ENCODE data around the gene APCDD1L. TPM values are rescaled to one million over a fixed set of nuclear protein-coding genes. Genes with fewer than 3 reads are reported as not detected.

APCDD1L gene
- total and polyA plus RNA-seq, 2 donors: 0.05 TPM

DNA sequence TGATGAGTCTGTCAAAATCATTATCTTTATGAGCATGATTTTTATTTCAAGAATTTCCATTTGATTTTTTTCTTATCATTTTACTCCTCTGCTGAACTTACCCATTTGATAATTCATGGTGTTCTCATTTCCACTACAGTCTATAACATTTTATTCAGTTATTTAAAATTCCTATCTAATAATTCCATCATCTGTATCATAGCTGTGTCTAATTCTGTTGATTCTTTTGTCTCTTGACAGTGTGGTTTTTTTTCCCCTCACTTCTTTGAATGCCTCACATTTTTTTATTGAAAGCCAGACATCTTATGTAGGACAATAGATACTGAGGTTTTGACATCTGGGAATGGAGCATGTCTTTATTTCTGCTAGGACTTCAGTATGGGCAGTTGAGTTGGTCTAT is 16.5 kb upstream of the APCDD1L start:
- peaks cover 0 to 5% of the 10 kb centered on the region in 2 donors for H3K9me3 ChIP-seq (ENCODE audit: control insufficient read depth in 2 of 2, insufficient read depth in 1 of 2, low read length in 1 of 2)
- no peak for DNase-seq (ENCODE audit: low read depth in 6 of 9, low spot score in 9 of 9)

DNA sequence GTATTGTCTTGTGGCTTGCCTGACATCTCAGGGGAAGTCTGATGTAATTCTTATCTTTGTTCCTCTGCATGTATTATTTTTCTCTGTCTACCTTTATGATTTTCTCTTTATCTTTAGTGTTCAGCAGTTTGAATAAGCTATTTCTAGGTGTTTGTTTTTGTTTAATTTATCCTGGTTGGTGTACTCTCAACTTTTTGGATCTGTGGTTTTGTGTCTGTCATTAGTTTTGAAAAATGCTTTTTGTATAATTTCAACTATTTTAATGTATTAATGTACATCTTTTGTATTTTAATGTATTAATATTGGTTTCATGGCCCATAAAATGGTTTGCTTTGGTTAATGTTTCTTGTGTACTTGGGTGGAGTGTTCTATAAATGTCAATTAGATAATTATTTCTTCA is 15.9 kb upstream of the APCDD1L start:
- Histone ChIP-seq H3K27ac (ENCODE audit: low read depth in 1 of 2, low read length in 1 of 2) (no peak overlapping the region), H3K9me3 (ENCODE audit: control insufficient read depth in 2 of 2, insufficient read depth in 1 of 2, low read length in 1 of 2) (peaks cover 0 to 5% of the 10 kb centered on the region in 2 donors), H3K4me1 (ENCODE audit: control insufficient read depth in 2 of 2, insufficient read depth in 2 of 2, low read length in 2 of 2) (no peaks in the 10 kb centered on the region), H3K36me3 (ENCODE audit: control insufficient read depth in 2 of 2, insufficient read depth in 2 of 2, low read length in 1 of 2) (no peaks in the 10 kb centered on the region), H3K27me3 (ENCODE audit: control insufficient read depth in 2 of 2, insufficient read depth in 1 of 2, low read length in 1 of 2) (no peaks in the 10 kb centered on the region), H3K4me3 (ENCODE audit: low read length in 2 of 2) (no peak overlapping the region)
- DNase-seq (ENCODE audit: low read depth in 6 of 9, low spot score in 9 of 9): no peak

More for the DNA sequence above, 16.5 kb upstream of the APCDD1L start:
- Histone ChIP-seq H3K36me3 (ENCODE audit: control insufficient read depth in 2 of 2, insufficient read depth in 2 of 2, low read length in 1 of 2) (no peaks in the 10 kb centered on the region), H3K4me3 (ENCODE audit: low read length in 2 of 2) (no peak overlapping the region), H3K27ac (ENCODE audit: low read depth in 1 of 2, low read length in 1 of 2) (no peak overlapping the region), H3K27me3 (ENCODE audit: control insufficient read depth in 2 of 2, insufficient read depth in 1 of 2, low read length in 1 of 2) (no peaks in the 10 kb centered on the region), H3K4me1 (ENCODE audit: control insufficient read depth in 2 of 2, insufficient read depth in 2 of 2, low read length in 2 of 2) (no peaks in the 10 kb centered on the region)

DNA sequence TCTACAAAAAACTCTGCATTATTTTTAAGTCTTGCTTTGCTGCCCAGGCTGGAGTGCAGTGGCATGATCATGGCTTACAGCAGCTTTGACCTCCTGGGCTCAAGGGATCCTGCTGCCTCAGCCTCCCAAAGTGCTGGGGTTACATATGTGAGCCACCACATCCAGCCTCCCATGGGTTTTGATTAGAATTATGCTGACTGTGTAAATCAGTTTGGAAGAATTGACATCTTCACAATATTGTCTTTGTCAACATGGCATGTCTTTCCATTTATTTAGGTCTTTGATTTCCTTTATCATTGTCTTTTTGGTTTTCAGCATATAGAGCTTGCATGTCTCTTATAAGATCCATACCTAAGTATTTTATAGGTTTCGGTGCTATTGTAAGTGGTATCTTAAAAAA is 13.2 kb upstream of the APCDD1L start:
- no peak for DNase-seq (ENCODE audit: low read depth in 6 of 9, low spot score in 9 of 9)
- 99% methylated on average over 1 of the region's 1 CpG for WGBS
- peaks cover 0 to 2% of the 10 kb centered on the region in 2 donors for H3K9me3 ChIP-seq (ENCODE audit: control insufficient read depth in 2 of 2, insufficient read depth in 1 of 2, low read length in 1 of 2)
- no peaks in the 10 kb centered on the region for H3K27me3 ChIP-seq (ENCODE audit: control insufficient read depth in 2 of 2, insufficient read depth in 1 of 2, low read length in 1 of 2)
- no peak overlapping the region for H3K27ac ChIP-seq (ENCODE audit: low read depth in 1 of 2, low read length in 1 of 2)
- H3K36me3 ChIP-seq (ENCODE audit: control insufficient read depth in 2 of 2, insufficient read depth in 2 of 2, low read length in 1 of 2): no peaks in the 10 kb centered on the region
- no peaks in the 10 kb centered on the region for H3K4me1 ChIP-seq (ENCODE audit: control insufficient read depth in 2 of 2, insufficient read depth in 2 of 2, low read length in 2 of 2)
- H3K4me3 ChIP-seq (ENCODE audit: low read length in 2 of 2): no peak overlapping the region

DNA sequence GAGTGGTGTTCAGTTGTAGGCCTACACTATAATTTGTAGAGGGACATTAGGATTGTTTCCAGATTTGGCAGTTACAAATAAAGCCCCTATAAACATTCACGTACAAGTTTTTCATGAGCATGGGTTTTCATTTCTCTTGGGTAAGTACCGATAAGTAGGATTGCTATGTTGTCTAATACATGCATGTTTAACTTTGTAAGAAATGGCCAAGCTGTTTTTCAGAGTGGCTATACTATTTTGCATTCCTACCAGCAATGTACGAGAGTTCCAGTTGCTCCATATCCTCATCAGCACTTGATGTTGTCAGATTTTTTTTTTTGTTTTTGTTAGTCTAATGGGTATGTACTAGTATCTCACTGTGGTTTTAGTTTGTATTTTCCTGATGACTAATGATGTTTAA is 11.2 kb upstream of the APCDD1L start:
- Histone ChIP-seq H3K9me3 (ENCODE audit: control insufficient read depth in 2 of 2, insufficient read depth in 1 of 2, low read length in 1 of 2) (peaks cover 0 to 2% of the 10 kb centered on the region in 2 donors), H3K27ac (ENCODE audit: low read depth in 1 of 2, low read length in 1 of 2) (no peak overlapping the region), H3K4me3 (ENCODE audit: low read length in 2 of 2) (no peak overlapping the region), H3K4me1 (ENCODE audit: control insufficient read depth in 2 of 2, insufficient read depth in 2 of 2, low read length in 2 of 2) (no peaks in the 10 kb centered on the region), H3K27me3 (ENCODE audit: control insufficient read depth in 2 of 2, insufficient read depth in 1 of 2, low read length in 1 of 2) (no peaks in the 10 kb centered on the region), H3K36me3 (ENCODE audit: control insufficient read depth in 2 of 2, insufficient read depth in 2 of 2, low read length in 1 of 2) (no peaks in the 10 kb centered on the region)
- no peak for DNase-seq (ENCODE audit: low read depth in 6 of 9, low spot score in 9 of 9)
- 99% methylated on average over 3 of the region's 3 CpGs for WGBS

DNA sequence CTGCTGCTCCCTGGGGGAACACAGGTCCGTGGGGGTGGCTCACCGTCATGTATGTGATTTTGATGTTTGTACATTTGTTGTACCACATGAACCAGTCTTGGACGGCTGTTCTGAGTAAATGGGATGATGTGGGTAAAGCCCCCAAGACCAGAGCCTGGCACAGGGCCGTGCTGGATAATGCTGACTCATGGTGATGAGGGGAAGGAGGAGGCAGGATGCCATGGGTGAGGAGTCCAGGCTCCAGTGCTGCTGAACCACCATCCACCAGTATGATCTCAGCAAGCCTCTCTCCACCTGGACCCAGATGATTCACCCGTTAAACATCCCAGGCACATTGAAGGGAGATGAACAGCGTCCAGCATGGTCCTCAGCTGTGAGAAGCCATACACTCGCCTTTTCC is 9.6 kb upstream of the APCDD1L start:
- Histone ChIP-seq H3K36me3 (ENCODE audit: control insufficient read depth in 2 of 2, insufficient read depth in 2 of 2, low read length in 1 of 2) (no peaks in the 10 kb centered on the region), H3K4me3 (ENCODE audit: low read length in 2 of 2) (no peak overlapping the region), H3K27me3 (ENCODE audit: control insufficient read depth in 2 of 2, insufficient read depth in 1 of 2, low read length in 1 of 2) (no peaks in the 10 kb centered on the region), H3K27ac (ENCODE audit: low read depth in 1 of 2, low read length in 1 of 2) (no peak overlapping the region), H3K4me1 (ENCODE audit: control insufficient read depth in 2 of 2, insufficient read depth in 2 of 2, low read length in 2 of 2) (no peaks in the 10 kb centered on the region), H3K9me3 (ENCODE audit: control insufficient read depth in 2 of 2, insufficient read depth in 1 of 2, low read length in 1 of 2) (peaks cover 0 to 2% of the 10 kb centered on the region in 2 donors)
- 78% methylated on average over 7 of the region's 7 CpGs for WGBS
- no peak for DNase-seq (ENCODE audit: low read depth in 6 of 9, low spot score in 9 of 9)

DNA sequence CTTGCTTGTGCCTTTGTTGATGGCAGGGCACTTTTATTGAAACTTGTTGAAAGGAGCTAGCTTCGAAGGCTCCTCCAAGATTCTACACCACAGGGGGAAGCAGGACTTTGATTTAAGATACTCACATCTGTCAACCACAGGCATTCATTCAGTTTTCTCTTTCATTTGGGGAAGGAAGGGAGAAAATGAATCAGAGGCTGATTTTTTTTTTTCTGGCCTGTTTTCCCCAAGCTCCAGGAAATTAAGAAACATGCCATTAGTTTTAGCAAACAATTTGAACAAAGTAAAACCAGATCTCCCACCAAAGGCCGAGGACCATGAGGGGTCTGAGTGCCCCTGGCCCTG is 8.7 kb upstream of the APCDD1L start:
- 43% methylated on average over 2 of the region's 2 CpGs for WGBS
- no peak overlapping the region for H3K27ac ChIP-seq (ENCODE audit: low read depth in 1 of 2, low read length in 1 of 2)
- no peaks in the 10 kb centered on the region for H3K4me1 ChIP-seq (ENCODE audit: control insufficient read depth in 2 of 2, insufficient read depth in 2 of 2, low read length in 2 of 2)
- H3K9me3 ChIP-seq (ENCODE audit: control insufficient read depth in 2 of 2, insufficient read depth in 1 of 2, low read length in 1 of 2): peaks cover 0 to 2% of the 10 kb centered on the region in 2 donors
- no peak overlapping the region for H3K4me3 ChIP-seq (ENCODE audit: low read length in 2 of 2)
- no peaks in the 10 kb centered on the region for H3K27me3 ChIP-seq (ENCODE audit: control insufficient read depth in 2 of 2, insufficient read depth in 1 of 2, low read length in 1 of 2)
- no peaks in the 10 kb centered on the region for H3K36me3 ChIP-seq (ENCODE audit: control insufficient read depth in 2 of 2, insufficient read depth in 2 of 2, low read length in 1 of 2)
- DNase-seq (ENCODE audit: low read depth in 6 of 9, low spot score in 9 of 9): no peak

DNA sequence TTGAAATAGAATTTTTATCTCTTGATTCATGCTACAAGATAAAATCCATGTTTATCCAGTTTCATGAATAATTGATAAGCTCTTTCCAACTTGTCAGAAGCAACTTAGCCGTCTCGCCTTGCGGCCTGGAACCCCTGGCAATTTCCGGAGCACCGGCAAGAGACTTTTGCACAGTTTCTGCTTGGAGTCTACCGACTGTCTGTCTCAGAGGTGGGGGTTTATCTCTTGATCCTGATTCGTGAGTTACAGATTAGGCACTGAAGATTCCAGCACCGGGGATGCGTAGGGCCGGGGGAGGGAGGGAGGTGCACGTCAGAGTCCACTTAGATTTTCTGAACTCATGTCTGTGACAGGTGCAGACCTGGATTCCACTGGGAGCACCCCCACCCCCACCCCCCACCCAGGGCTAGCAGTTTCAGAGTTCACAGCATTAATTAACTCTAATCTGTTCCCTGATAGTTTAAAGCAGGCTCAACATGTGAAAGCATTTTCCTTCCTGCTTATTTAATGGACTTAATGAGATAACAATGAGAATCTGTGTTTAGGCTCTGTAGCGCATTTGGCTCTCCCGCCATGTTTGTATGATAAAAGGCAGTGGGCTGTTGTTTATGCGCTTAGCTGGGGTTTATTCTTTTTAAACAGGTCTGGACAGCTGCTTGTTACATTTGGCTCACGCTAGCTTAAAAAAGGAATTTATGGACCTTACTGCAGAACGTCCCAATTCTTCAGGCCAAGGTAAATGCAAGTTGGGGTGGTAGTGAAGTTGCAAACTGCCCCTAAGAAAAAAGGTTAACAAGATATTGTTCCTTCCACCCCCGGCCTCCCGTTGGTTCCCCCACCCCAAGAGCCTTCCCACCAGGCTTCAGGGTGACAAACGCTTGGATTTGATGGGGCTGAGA is 8.1 kb upstream of the APCDD1L start:
- 74% methylated on average over 19 of the region's 19 CpGs for WGBS
- Histone ChIP-seq H3K27ac (ENCODE audit: low read depth in 1 of 2, low read length in 1 of 2) (no peak overlapping the region), H3K36me3 (ENCODE audit: control insufficient read depth in 2 of 2, insufficient read depth in 2 of 2, low read length in 1 of 2) (no peaks in the 10 kb centered on the region), H3K4me3 (ENCODE audit: low read length in 2 of 2) (no peak overlapping the region), H3K4me1 (ENCODE audit: control insufficient read depth in 2 of 2, insufficient read depth in 2 of 2, low read length in 2 of 2) (no peaks in the 10 kb centered on the region), H3K27me3 (ENCODE audit: control insufficient read depth in 2 of 2, insufficient read depth in 1 of 2, low read length in 1 of 2) (no peaks in the 10 kb centered on the region), H3K9me3 (ENCODE audit: control insufficient read depth in 2 of 2, insufficient read depth in 1 of 2, low read length in 1 of 2) (peaks cover 0 to 2% of the 10 kb centered on the region in 2 donors)
- DNase-seq (ENCODE audit: low read depth in 6 of 9, low spot score in 9 of 9): no peak

DNA sequence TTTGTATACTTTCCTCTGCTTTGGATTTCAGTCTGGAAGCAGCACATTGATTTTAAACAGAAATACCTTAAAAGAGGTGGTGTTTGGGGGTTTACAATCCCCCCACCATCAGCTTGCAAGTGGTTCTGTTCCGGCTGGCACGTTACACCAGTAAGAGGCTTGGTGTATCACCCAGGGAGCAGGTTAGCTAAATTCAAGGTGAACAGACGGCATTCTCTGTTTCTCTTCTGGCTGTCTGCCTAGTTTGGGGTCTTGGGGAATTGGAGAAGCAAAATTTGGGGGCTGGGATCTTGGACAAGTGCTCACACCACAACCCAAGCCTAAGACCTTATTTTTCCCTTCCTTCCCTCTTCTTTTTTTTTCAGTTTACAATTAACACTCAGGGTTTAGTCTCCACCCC is 7.5 kb upstream of the APCDD1L start:
- Histone ChIP-seq H3K4me1 (ENCODE audit: control insufficient read depth in 2 of 2, insufficient read depth in 2 of 2, low read length in 2 of 2) (no peaks in the 10 kb centered on the region), H3K36me3 (ENCODE audit: control insufficient read depth in 2 of 2, insufficient read depth in 2 of 2, low read length in 1 of 2) (no peaks in the 10 kb centered on the region), H3K9me3 (ENCODE audit: control insufficient read depth in 2 of 2, insufficient read depth in 1 of 2, low read length in 1 of 2) (peaks cover 0 to 2% of the 10 kb centered on the region in 2 donors), H3K27me3 (ENCODE audit: control insufficient read depth in 2 of 2, insufficient read depth in 1 of 2, low read length in 1 of 2) (no peaks in the 10 kb centered on the region), H3K27ac (ENCODE audit: low read depth in 1 of 2, low read length in 1 of 2) (no peak overlapping the region), H3K4me3 (ENCODE audit: low read length in 2 of 2) (no peak overlapping the region)
- 76% methylated on average over 3 of the region's 3 CpGs for WGBS
- no peak for DNase-seq (ENCODE audit: low read depth in 6 of 9, low spot score in 9 of 9)

DNA sequence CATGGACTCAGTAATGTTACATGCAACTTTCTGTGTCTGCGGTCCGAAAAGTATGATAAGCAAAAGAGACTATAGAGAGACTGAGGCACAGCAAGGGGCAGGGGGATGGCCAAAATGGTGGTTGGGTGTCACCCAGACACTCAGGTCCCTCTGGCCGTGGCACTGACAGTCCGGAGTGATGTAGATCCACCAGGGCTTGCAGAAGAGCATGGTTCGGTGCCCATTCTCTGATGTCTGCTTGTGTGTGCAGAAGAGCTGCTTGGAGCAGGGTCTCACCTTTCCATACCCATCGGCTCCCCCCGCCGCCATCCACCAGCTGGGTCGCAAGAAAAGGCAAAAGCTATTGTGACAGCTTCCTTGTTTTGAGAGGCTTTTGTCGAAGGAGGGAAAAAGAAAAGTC is 6.6 kb upstream of the APCDD1L start:
- no peaks in the 10 kb centered on the region for H3K4me1 ChIP-seq (ENCODE audit: control insufficient read depth in 2 of 2, insufficient read depth in 2 of 2, low read length in 2 of 2)
- no peak overlapping the region for H3K27ac ChIP-seq (ENCODE audit: low read depth in 1 of 2, low read length in 1 of 2)
- 78% methylated on average over 10 of the region's 10 CpGs for WGBS
- H3K27me3 ChIP-seq (ENCODE audit: control insufficient read depth in 2 of 2, insufficient read depth in 1 of 2, low read length in 1 of 2): peaks cover 0 to 2% of the 10 kb centered on the region in 2 donors
- no peaks in the 10 kb centered on the region for H3K36me3 ChIP-seq (ENCODE audit: control insufficient read depth in 2 of 2, insufficient read depth in 2 of 2, low read length in 1 of 2)
- DNase-seq (ENCODE audit: low read depth in 6 of 9, low spot score in 9 of 9): no peak
- no peak overlapping the region for H3K4me3 ChIP-seq (ENCODE audit: low read length in 2 of 2)
- peaks cover 0 to 2% of the 10 kb centered on the region in 2 donors for H3K9me3 ChIP-seq (ENCODE audit: control insufficient read depth in 2 of 2, insufficient read depth in 1 of 2, low read length in 1 of 2)
